ENCODE data around the gene MYOCOS.

Gene MYOCOS

DNA sequence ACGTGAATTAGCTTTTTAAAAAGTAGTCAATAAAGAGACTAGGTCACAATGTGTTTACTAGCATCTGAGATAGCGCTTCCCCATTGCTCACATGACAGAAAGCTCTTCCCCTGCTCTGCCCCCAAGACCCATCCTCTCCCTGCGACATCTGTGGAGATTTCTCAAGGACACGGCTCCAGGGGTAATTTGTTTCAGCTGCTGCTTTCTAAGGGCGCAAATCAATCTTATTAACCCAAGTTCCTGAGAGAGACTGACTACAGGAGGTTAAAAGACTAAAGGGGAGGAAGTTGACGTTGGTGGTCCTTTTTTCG lies at the start of gene MYOCOS:
Gene MYOCOS, plus strand, starts transcription at position 92 of the 311 bp plus-strand sequence. CDS start 1,641 bp downstream, outside the sequence.
- DNase-seq (ENCODE audit: low spot score): no peak
- TF ChIP-seq CTCF (IDR thresholded peaks at IDR 0.05; ENCODE audit: extremely low read depth, insufficient read depth, missing control alignments): no peak
- in situ Hi-C loops (cut with MboI; ENCODE audit: low pct_unique_long_range_greater_than_20kb, low sequenced_read_pairs, unreplicated experiment): no loop called here

GRCh38 chr1:171576144-171576543 lies 45.9 kb upstream of the MYOCOS start:
- DNase-seq (ENCODE audit: low spot score): no peak
- no peak for TF ChIP-seq CTCF (IDR thresholded peaks at IDR 0.05; ENCODE audit: extremely low read depth, insufficient read depth, missing control alignments)
- in situ Hi-C loops (cut with MboI; ENCODE audit: low pct_unique_long_range_greater_than_20kb, low sequenced_read_pairs, unreplicated experiment): no loop called here

DNA sequence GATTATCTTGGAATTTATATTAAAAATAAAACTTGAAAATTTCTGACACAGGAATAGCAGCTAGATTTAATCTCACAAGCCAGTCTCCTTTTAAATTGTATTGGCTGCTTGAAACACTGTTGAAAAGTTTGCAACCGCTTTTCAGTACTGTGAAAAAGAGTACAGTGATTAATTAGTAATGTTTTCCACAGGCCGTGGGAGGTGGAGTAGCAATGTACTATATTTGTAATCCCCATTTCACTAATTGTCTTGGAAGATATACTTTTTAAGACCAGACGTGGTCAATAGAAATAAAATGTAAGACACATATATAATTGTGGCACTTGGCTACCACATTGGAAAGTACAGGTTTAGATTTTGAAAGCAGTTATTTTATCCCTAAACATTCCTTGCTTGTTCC lies 40.8 kb upstream of the MYOCOS start:
- no peak for DNase-seq (ENCODE audit: low spot score)
- no peak for TF ChIP-seq CTCF (IDR thresholded peaks at IDR 0.05; ENCODE audit: extremely low read depth, insufficient read depth, missing control alignments)
- in situ Hi-C loops (cut with MboI; ENCODE audit: low pct_unique_long_range_greater_than_20kb, low sequenced_read_pairs, unreplicated experiment): no loop called here

DNA sequence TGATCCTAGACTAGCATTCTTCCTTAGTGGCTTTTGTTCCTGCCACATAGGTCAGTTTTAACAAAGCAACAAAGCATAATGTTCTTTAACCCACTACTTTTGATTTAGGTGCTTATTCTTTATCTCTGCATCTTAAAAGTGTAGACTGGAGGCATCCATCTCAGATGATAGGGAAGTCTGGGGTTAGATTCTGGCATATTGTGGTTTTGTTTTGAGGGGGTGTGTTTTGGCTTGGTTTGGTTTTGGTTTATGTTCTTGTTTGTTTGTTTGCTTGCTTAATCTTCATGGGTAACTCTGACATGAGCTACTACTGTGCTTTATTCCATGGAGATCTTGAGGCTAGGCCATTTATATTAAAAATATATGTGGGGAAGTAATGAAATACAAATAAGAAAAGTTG lies 40.3 kb upstream of the MYOCOS start:
- DNase-seq (ENCODE audit: low spot score): no peak
- TF ChIP-seq CTCF (IDR thresholded peaks at IDR 0.05; ENCODE audit: extremely low read depth, insufficient read depth, missing control alignments): no peak
- in situ Hi-C loops (cut with MboI; ENCODE audit: low pct_unique_long_range_greater_than_20kb, low sequenced_read_pairs, unreplicated experiment): no loop called here

DNA sequence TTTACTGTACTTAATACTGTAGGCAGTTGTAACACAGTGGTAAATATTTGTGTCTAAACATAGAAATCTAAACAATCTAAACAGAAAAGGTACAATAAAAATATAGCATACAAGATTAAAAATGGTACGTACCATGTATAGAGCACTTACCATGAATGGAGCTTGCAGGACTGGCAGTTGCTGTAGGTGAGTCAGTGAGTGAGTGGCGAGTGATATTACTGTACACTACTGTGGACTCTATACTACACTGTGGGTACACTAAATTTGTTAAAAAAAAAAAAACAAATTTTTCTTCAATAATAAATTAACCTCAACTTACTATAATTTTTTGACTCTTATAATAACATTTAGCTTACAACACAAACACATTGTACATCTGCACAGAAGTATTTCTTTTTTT lies 39.5 kb upstream of the MYOCOS start:
- DNase-seq (ENCODE audit: low spot score): no peak
- no peak for TF ChIP-seq CTCF (IDR thresholded peaks at IDR 0.05; ENCODE audit: extremely low read depth, insufficient read depth, missing control alignments)
- in situ Hi-C loops (cut with MboI; ENCODE audit: low pct_unique_long_range_greater_than_20kb, low sequenced_read_pairs, unreplicated experiment): no loop called here

DNA sequence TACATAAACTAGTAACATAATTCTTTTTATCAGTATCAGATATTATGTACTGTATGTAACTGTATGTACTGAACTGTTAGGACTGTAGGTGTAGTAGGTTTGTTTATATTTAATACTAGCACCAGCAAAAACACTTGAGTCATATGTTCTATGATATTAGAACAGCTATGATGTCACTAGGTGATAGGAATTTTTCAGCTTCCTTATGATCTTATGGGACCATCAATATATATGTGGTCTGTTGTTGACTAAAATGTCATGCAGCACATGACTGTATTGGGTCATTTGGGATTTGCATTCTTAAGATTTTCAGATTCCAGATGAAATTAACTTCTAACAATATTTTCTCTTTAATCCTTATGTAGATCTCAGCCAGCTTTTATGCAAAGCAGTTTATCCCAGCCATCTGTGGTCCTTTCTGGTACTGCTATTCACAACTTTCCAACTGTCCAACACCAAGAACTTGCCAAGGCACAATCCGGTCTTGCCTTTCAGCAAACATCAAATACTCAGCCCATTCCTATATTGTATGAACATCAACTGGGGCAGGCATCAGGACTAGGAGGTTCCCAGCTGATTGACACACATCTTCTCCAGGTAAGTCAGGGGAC lies 38.3 kb upstream of the MYOCOS start:
- no peak for DNase-seq (ENCODE audit: low spot score)
- in situ Hi-C loops (cut with MboI; ENCODE audit: low pct_unique_long_range_greater_than_20kb, low sequenced_read_pairs, unreplicated experiment): no loop called here
- TF ChIP-seq CTCF (IDR thresholded peaks at IDR 0.05; ENCODE audit: extremely low read depth, insufficient read depth, missing control alignments): no peak

- in situ Hi-C loops (cut with MboI; ENCODE audit: low pct_unique_long_range_greater_than_20kb, low sequenced_read_pairs, unreplicated experiment): no loop called here
- no peak for DNase-seq (ENCODE audit: low spot score)
- TF ChIP-seq CTCF (IDR thresholded peaks at IDR 0.05; ENCODE audit: extremely low read depth, insufficient read depth, missing control alignments): no peak
Observed at GRCh38 chr1:171585715-171586114, 36.3 kb upstream of the MYOCOS start.
